Nephron progenitor cell (in vitro differentiated cells): ENCODE data around the gene RNF26.

Experiments used
- DNase-seq: peaks from one replicate; pipeline ENCODE4 v3.0.0; 2021
- H3K27ac Mint-ChIP-seq: 2 replicates; pipeline ENCODE4 v1.8.0; 2021; ENCODE audit warnings: mild to moderate bottlenecking, moderate library complexity, mixed read lengths
- H3K27me3 Mint-ChIP-seq: 2 replicates; pipeline ENCODE4 v1.8.0; 2021; ENCODE audit warnings: mild to moderate bottlenecking, low read depth, mixed read lengths; ENCODE audit not compliant: poor library complexity
- H3K36me3 Mint-ChIP-seq: 2 replicates; pipeline ENCODE4 v1.8.0; 2021; ENCODE audit warnings: low read depth, mixed read lengths
- H3K4me1 Mint-ChIP-seq: 2 replicates; pipeline ENCODE4 v1.8.0; 2021; ENCODE audit warnings: mixed read lengths
- H3K4me3 Mint-ChIP-seq: 2 replicates; pipeline ENCODE4 v1.8.0; 2021; ENCODE audit warnings: mild to moderate bottlenecking, moderate library complexity, mixed read lengths
- H3K9me3 Mint-ChIP-seq: 2 replicates; pipeline ENCODE4 v1.8.0; 2021; ENCODE audit warnings: mild to moderate bottlenecking, moderate library complexity, mixed read lengths
- TF ChIP-seq, protein P1 (sequence below): fragments of 200-600 bp; sonication (generic); IDR thresholded peaks from 2 replicates; pipeline ENCODE4 v1.5.0; 2021; ENCODE audit warnings: antibody characterized with exemption

RNF26 gene

DNA sequence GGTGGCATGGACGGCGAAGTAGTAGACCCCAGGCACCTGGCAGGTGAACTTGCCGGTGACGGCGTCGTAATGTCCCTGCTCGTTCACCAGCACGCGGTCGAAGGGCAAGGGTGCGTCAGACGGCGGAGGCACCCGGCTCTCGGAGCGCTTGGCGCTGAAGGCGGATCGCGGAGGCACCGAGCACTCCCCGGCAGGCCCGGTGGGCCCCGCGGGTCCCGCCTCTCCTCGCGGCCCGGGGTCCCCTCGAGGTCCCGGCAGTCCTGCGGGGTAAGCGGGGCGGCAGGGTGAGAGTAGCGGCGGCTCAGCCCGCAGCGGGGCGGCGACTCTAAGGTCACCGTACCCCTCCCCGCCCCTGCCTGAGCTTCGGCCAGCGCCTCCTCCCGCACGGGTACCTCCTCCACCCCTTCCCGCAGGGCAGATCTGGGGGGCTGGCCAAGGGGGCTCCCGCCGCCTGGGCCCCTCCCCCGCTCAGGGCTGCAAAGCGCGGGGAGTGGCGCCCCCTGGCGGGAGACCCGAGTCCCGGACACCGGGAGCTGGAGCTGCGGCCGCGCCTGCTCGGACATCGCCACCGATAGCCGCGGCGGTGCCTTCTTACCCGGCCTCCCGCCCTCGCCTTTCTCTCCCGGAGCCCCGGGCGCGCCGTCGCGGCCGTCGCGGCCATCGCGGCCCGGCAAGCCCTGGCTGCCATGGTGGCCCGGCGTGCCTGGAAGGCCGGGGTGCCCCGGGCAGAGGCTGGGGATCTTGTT lies 5.4 kb downstream of the RNF26 start:
- Mint-ChIP-seq H3K4me1 (peaks cover 53% of the 10 kb centered on the region), H3K27ac (no peak overlapping the region), H3K36me3 (peaks cover 12% of the 10 kb centered on the region), H3K9me3 (no peaks in the 10 kb centered on the region), H3K4me3 (peak overlapping the region; percentile 77), H3K27me3 (peaks cover 58% of the 10 kb centered on the region)
- TF ChIP-seq, protein P1, sequence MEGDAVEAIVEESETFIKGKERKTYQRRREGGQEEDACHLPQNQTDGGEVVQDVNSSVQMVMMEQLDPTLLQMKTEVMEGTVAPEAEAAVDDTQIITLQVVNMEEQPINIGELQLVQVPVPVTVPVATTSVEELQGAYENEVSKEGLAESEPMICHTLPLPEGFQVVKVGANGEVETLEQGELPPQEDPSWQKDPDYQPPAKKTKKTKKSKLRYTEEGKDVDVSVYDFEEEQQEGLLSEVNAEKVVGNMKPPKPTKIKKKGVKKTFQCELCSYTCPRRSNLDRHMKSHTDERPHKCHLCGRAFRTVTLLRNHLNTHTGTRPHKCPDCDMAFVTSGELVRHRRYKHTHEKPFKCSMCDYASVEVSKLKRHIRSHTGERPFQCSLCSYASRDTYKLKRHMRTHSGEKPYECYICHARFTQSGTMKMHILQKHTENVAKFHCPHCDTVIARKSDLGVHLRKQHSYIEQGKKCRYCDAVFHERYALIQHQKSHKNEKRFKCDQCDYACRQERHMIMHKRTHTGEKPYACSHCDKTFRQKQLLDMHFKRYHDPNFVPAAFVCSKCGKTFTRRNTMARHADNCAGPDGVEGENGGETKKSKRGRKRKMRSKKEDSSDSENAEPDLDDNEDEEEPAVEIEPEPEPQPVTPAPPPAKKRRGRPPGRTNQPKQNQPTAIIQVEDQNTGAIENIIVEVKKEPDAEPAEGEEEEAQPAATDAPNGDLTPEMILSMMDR = peak; percentile 88
- DNase-seq = peak; percentile 89

DNA sequence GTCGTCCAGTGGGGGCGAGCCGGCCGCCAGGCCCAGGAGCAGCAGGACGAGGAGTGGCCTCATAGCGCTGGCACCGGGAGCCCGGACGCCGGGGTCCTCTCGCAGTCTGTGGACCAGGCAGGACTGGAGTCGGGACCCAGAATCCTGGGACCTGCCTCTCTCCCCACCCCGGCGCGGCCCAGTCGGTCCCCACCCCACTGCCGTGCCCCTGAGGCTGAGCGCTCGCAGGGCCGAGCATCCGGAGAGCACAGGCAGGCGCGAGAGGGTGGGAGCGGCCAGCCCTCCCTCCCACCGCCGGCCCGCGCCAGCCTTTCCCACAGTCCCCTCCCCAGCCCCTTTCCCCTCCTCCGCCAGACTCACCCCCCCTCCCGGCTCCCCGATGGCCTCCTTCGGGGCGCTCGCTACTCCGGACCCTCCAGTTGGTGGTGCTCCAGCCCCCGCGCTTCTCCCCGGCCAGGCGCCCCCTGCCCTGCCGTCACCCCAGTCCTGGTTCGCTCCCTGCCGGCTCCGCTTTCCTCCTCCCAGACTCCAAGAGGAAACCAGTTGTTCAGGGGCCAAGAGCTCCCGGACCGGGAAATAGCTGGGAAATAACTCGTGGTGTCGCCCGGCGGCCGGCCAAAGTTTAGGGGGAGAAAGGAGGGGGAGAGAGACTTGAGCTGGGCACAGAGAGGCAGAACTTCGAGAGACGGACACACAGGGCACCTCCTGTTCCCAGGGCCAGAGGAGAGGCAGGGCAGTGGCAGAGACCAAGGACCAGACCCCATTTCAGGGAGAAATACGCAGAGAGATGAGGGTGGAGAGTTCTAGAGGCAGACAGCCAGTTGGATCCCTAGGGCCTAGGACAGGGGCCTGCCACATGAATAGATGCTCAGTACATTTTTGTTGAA lies 6.3 kb downstream of the RNF26 start, which contains the start of gene C1QTNF5:
C1QTNF5 (minus strand) TSS at position 549 of the 887 bp plus-strand sequence; CDS start at position 63, 486 bp downstream.
- no peak within 1 kb of the TSS for H3K27ac Mint-ChIP-seq
- H3K9me3 Mint-ChIP-seq = no peaks in the 10 kb centered on the region
- peaks cover 45% of the 10 kb centered on the region for H3K4me1 Mint-ChIP-seq
- TF ChIP-seq, protein P1 = no peak
- H3K36me3 Mint-ChIP-seq = peaks cover 12% of the 10 kb centered on the region
- peak within 1 kb of the TSS; percentile 58 for H3K4me3 Mint-ChIP-seq
- DNase-seq = peak; percentile 57
- peaks cover 66% of the 10 kb centered on the region for H3K27me3 Mint-ChIP-seq

DNA sequence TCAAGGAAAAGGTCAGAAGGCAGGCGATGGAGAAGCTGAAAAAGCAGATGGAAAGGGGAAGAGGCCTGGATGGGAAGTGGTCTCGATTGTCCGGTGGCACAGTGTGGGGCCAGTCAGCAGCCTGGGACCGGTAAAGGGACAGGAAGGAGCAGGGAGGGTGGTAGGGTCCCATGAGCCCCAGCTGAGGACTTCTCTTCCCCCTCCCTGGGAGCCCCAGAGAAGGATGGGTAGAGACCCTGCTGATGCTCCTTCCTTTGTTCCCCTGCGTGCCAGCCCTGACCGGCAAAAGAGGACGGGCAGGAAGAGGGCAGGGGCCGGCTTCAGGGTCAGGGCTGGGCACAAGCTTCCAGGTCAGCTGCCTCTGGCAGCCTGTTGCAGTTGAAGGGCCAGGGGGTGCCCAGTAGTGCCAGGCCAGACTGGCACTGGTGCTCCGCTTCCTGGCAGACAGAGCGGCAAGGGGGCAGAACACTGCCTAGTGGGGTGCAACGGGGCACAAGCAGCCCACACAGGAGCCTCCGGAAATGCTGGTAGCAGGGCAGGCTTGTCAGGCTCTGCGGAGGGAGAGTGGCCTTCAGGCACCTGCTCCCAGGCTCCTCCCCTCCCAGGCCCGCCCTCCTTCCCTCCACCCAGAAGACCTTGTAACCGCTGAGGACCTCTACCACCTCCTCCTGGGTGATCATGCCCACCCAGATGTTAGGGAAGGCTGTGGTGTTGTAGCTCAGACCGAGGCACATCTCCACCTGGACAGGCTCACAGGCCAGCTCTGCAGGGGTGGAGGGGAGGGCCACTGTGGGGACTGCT lies 7.1 kb downstream of the RNF26 start:
- H3K4me1 Mint-ChIP-seq = peaks cover 37% of the 10 kb centered on the region
- H3K27ac Mint-ChIP-seq = no peak overlapping the region
- DNase-seq = no peak
- no peaks in the 10 kb centered on the region for H3K9me3 Mint-ChIP-seq
- H3K27me3 Mint-ChIP-seq = peaks cover 74% of the 10 kb centered on the region
- peaks cover 5% of the 10 kb centered on the region for H3K36me3 Mint-ChIP-seq
- TF ChIP-seq, protein P1 = no peak
- H3K4me3 Mint-ChIP-seq = peak overlapping the region; percentile 58

DNA sequence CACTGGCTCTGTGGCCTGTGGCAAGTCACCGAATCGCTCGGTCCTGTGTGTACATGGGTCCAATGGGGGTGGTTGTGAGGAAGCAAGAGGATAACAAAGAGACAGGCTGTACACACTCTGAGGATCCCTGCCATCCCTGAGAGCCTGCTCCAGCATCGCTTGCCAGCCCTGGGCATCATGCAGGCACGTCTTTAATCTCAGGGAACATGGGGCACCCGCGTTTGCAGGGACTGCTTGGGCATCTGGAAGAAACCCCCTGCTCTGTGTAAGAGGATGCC lies 7.6 kb downstream of the RNF26 start:
- H3K4me1 Mint-ChIP-seq = peaks cover 31% of the 10 kb centered on the region
- peaks cover 79% of the 10 kb centered on the region for H3K27me3 Mint-ChIP-seq
- H3K27ac Mint-ChIP-seq = no peak overlapping the region
- no peak for DNase-seq
- H3K9me3 Mint-ChIP-seq = no peaks in the 10 kb centered on the region
- peaks cover under 1% of the 10 kb centered on the region for H3K36me3 Mint-ChIP-seq
- H3K4me3 Mint-ChIP-seq = no peak overlapping the region
- TF ChIP-seq, protein P1 = no peak

DNA sequence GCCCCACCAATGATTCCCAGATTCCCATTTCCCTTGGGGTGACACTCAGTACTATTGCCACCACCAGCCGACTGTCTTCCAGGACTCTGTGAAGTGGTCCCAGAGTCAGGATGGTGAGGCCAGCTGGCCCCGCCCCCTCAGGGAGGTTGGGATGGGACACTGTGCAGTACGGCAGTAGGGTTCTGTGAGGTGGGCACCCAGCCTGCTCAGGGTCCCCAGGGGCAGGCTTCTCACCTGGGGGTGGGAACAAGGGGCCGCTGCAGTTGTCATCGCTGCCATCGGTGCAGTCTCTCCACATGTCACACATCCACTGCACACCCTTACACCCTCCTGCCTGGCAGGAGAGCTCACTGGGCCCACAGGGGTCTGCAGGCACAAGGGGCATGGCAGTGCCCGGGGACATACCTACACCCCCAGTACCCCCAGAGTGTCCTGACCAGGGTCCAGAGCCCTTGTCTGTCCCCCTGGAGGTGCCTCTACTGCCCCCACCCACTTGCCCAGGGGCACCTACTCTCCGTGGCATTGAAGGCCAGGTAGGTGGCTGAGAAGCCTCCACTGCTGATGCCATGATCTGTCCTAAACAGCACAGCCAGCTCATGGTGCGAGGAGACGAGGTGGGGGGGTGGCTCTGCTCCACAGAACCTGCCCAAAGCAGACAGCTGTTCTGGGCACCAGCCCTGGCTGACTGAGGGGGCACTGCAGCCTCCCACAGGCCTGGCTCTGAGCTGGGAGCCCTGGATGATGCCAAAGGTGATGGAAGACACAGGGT lies 8.2 kb downstream of the RNF26 start:
- Mint-ChIP-seq H3K27me3 (peaks cover 85% of the 10 kb centered on the region), H3K4me1 (peaks cover 25% of the 10 kb centered on the region), H3K9me3 (no peaks in the 10 kb centered on the region), H3K36me3 (no peaks in the 10 kb centered on the region), H3K27ac (no peak overlapping the region), H3K4me3 (no peak overlapping the region)
- TF ChIP-seq, protein P1 = no peak
- no peak for DNase-seq
